IMR-90 (cell line): ENCODE results near the gene WBP2. TPM values are rescaled to one million over a fixed set of nuclear protein-coding genes. Genes with fewer than 3 reads are reported as not detected.
"Not testable (repeated sequence)": the region's sequence is repeated elsewhere in the genome, so short reads cannot be mapped to it uniquely, and the experiment has no call there.

Source experiments
- ATAC-seq: fragments of 200-7000 bp; cut with Tn5 transposase; 2 replicates; pipeline ENCODE4 v1.9.1; 2020; ENCODE audit warnings: low read depth, mild to moderate bottlenecking, moderate library complexity
- BruUV-seq: library from RNA; stranded (reverse); fragments of 400-500 nt; replicated peaks from 2 replicates; lab custom pipeline; 2021; lab: Mats Ljungman, UMichigan
- CTCF ChIA-PET: fragments of 300-600 bp; formaldehyde crosslinking; extraction: SDS; loops from one replicate; lab custom pipeline; 2021; ENCODE audit warnings: antibody characterized with exemption; lab: Yijun Ruan, JAX
- POLR2A ChIA-PET: fragments of 300-600 bp; sonication (Branson Sonifier 250); formaldehyde crosslinking; loops from one replicate; lab custom pipeline; 2022; ENCODE audit warnings: antibody characterized with exemption; ENCODE audit not compliant: unreplicated experiment; lab: Charles Lee
- DNase-seq: peaks from one replicate; pipeline ENCODE4 v3.0.0; 2013
- H2AFZ ChIP-seq: replicated peaks from 2 replicates; pipeline ENCODE3; 2013; ENCODE audit warnings: low read length, mild to moderate bottlenecking; ENCODE audit not compliant: poor library complexity
- H2AK5ac ChIP-seq: 2 replicates; pipeline ENCODE4 v1.6.1; 2013; ENCODE audit warnings: low read depth, low read length, inconsistent platforms
- H2AK9ac ChIP-seq: replicated peaks from 2 replicates; pipeline ENCODE3; 2013; ENCODE audit warnings: mild to moderate bottlenecking, low read depth, low read length, moderate library complexity; ENCODE audit not compliant: poor library complexity
- H2BK120ac ChIP-seq: 2 replicates; pipeline ENCODE4 v1.6.1; 2013; ENCODE audit warnings: low read depth, low read length, inconsistent platforms
- H2BK15ac ChIP-seq: 3 replicates; pipeline ENCODE4 v1.6.1; 2013; ENCODE audit warnings: low read depth, low read length, inconsistent platforms
- H2BK20ac ChIP-seq: 2 replicates; pipeline ENCODE4 v1.6.1; 2013; ENCODE audit warnings: low read depth, mild to moderate bottlenecking, inconsistent platforms, low read length, moderate library complexity
- H2BK5ac ChIP-seq: 2 replicates; pipeline ENCODE4 v1.6.1; 2013; ENCODE audit warnings: mild to moderate bottlenecking, low read depth, low read length, inconsistent platforms; ENCODE audit not compliant: poor library complexity, severe bottlenecking
- H3K14ac ChIP-seq: replicated peaks from 2 replicates; pipeline ENCODE4 v1.6.1; 2013; ENCODE audit warnings: low read depth, low read length, inconsistent platforms
- H3K18ac ChIP-seq: 2 replicates; pipeline ENCODE4 v1.6.1; 2013; ENCODE audit warnings: low read depth, low read length, control low read depth
- H3K23ac ChIP-seq: 2 replicates; pipeline ENCODE4 v1.6.1; 2013; ENCODE audit warnings: low read depth, low read length, inconsistent platforms
- H3K27ac ChIP-seq: 2 replicates; pipeline ENCODE4 v1.5.1; 2013; ENCODE audit warnings: mild to moderate bottlenecking, control low read depth, low read length; ENCODE audit not compliant: insufficient read depth
- H3K27me3 ChIP-seq: 2 replicates; pipeline ENCODE4 v1.6.1; 2013; ENCODE audit warnings: low read length; ENCODE audit not compliant: control insufficient read depth, insufficient read depth
- H3K36me3 ChIP-seq: 2 replicates; pipeline ENCODE4 v1.6.1; 2013; ENCODE audit warnings: low read length, mixed read lengths; ENCODE audit not compliant: control insufficient read depth, insufficient read depth
- H3K4ac ChIP-seq: 2 replicates; pipeline ENCODE4 v1.6.1; 2013; ENCODE audit warnings: low read depth, low read length, inconsistent platforms
- H3K4me1 ChIP-seq: 2 replicates; pipeline ENCODE4 v1.6.1; 2013; ENCODE audit warnings: low read length, mixed read lengths; ENCODE audit not compliant: control insufficient read depth, insufficient read depth
- H3K4me2 ChIP-seq: 2 replicates; pipeline ENCODE4 v1.6.1; 2013; ENCODE audit warnings: low read depth, mild to moderate bottlenecking, control low read depth, low read length, moderate library complexity
- H3K4me3 ChIP-seq: 2 replicates; pipeline ENCODE4 v1.5.1; 2013; ENCODE audit warnings: low read depth, mild to moderate bottlenecking, control low read depth, low read length, moderate library complexity; ENCODE audit not compliant: insufficient read depth
- H3K56ac ChIP-seq: 2 replicates; pipeline ENCODE4 v1.6.1; 2013; ENCODE audit warnings: low read length, inconsistent platforms; ENCODE audit not compliant: insufficient read depth; ENCODE audit errors: extremely low read depth
- H3K79me1 ChIP-seq, 2 experiments: 2 replicates each; pipeline ENCODE4 v1.6.1; 2013; ENCODE audit warnings: low read length in 2 of 2, inconsistent platforms in 1 of 2, low read depth in 1 of 2
- H3K9ac ChIP-seq: 2 replicates; pipeline ENCODE4 v1.6.1; 2013; ENCODE audit warnings: low read depth, low read length, control low read depth
- H3K9me1 ChIP-seq: 2 replicates; pipeline ENCODE4 v1.6.1; 2013; ENCODE audit warnings: low read length, inconsistent platforms; ENCODE audit not compliant: insufficient read depth
- H3K9me3 ChIP-seq: 2 replicates; pipeline ENCODE4 v1.6.1; 2013; ENCODE audit warnings: low read length; ENCODE audit not compliant: control insufficient read depth, insufficient read depth
- H4K20me1 ChIP-seq: 2 replicates; pipeline ENCODE4 v1.6.1; 2013; ENCODE audit warnings: low read length, inconsistent platforms; ENCODE audit not compliant: insufficient read depth
- H4K5ac ChIP-seq: 2 replicates; pipeline ENCODE4 v1.6.1; 2013; ENCODE audit warnings: mild to moderate bottlenecking, low read depth, low read length, control low read depth
- H4K8ac ChIP-seq, 2 experiments: 2 replicates each; pipeline ENCODE4 v1.6.1; 2013; ENCODE audit warnings: low read depth in 2 of 2, low read length in 2 of 2, control low read depth in 1 of 2, inconsistent platforms in 1 of 2
- H4K91ac ChIP-seq: 2 replicates; pipeline ENCODE4 v1.6.1; 2013; ENCODE audit warnings: low read depth, low read length, inconsistent platforms; ENCODE audit not compliant: insufficient read depth
- WGBS, 2 experiments: methylation state at CpG; one replicate each; pipeline versions ENCODE4 v1.1.5 to v1.1.7; 2013; ENCODE audit warnings: missing lambda C conversion rate in 2 of 2; ENCODE audit not compliant: insufficient read length in 1 of 2; ENCODE audit errors: extremely low coverage in 2 of 2; 5-methylcytosine and 5-hydroxymethylcytosine counted together
- dilution Hi-C: fragments of 300-500 bp; cut with HindIII; formaldehyde crosslinking; loops from one replicate; pipeline ENCODE4 v1.14.3; 2018; ENCODE audit warnings: low sequenced_read_pairs; ENCODE audit not compliant: unreplicated experiment
- in situ Hi-C: fragments of 300-500 bp; cut with MboI; formaldehyde crosslinking; loops from 3 replicates; pipeline ENCODE4 v1.14.3; 2019; ENCODE audit warnings: low sequenced_read_pairs, inconsistent platforms, mixed read lengths
- intact Hi-C: fragments of 100-400 bp; cut with micrococcal nuclease; formaldehyde crosslinking; loops from 2 replicates; pipeline ENCODE4 v1.10.0; 2022
- polyA plus RNA-seq, 3 experiments: library from polyadenylated mRNA; depleted of rRNA; stranded (reverse); fragments of >200 nt; gene quantifications; 2 replicates each; pipeline ENCODE4 v1.2.3, GENCODE V29; 2012; ENCODE audit warnings: low replicate concordance in 1 of 3
- total RNA-seq: library from RNA; depleted of rRNA; stranded (reverse); fragments of >200 nt; gene quantifications from 2 replicates; pipeline ENCODE4 v1.2.3, GENCODE V29; 2012

The WBP2 gene
- total and polyA plus RNA-seq, 2 of the 4 experiments (the other 2 are of a cell fraction): 9.0 to 35.5 TPM

- dilution Hi-C loops, H4K91ac ChIP-seq, H2AK9ac ChIP-seq, H3K9me1 ChIP-seq, H2BK15ac ChIP-seq, ATAC-seq, POLR2A ChIA-PET, H2AK5ac ChIP-seq, H2BK5ac ChIP-seq, H3K9ac ChIP-seq, H3K4me3 ChIP-seq, H3K4ac ChIP-seq, BruUV-seq, intact Hi-C loops, H2AFZ ChIP-seq, H3K18ac ChIP-seq, H2BK20ac ChIP-seq, H4K5ac ChIP-seq, H3K9me3 ChIP-seq, H3K56ac ChIP-seq, DNase-seq, H3K4me2 ChIP-seq, H3K23ac ChIP-seq, CTCF ChIA-PET, H3K27me3 ChIP-seq, in situ Hi-C loops, H2BK120ac ChIP-seq, H3K14ac ChIP-seq, H4K8ac ChIP-seq, H3K27ac ChIP-seq: not testable (repeated sequence)
- Histone ChIP-seq H3K36me3 (peaks cover 43% of the 10 kb centered on the region), H4K20me1 (peaks cover 13% of the 10 kb centered on the region), H3K4me1 (peaks cover 11% of the 10 kb centered on the region), H3K79me1 (peaks cover 6 to 29% of the 10 kb centered on the region in 2 experiments; a peak in 3 of 4 replicates)
- 99% methylated on average over 13 of the region's 15 CpGs; no CpG with 5 or more reads in 1 of the 2 experiments for WGBS, 2 experiments
Observed at GRCh38 chr17:75851693-75851991, 3.5 kb downstream of the WBP2 start.
